Neural progenitor cell (in vitro differentiated cells): Measurements from ENCODE around the gene ARID3A. TPM values are rescaled to one million over a fixed set of nuclear protein-coding genes. Genes with fewer than 3 reads are reported as not detected.

Source experiments
- DNase-seq: peaks from one replicate; pipeline ENCODE4 v3.0.0-alpha.2; 2016; ENCODE audit warnings: low spot score
- H2AFZ ChIP-seq: fragments of 200-600 bp; sonication (generic); replicated peaks from 2 replicates; pipeline ENCODE4 v1.6.1; 2016; ENCODE audit warnings: antibody characterized with exemption
- H3F3A ChIP-seq: fragments of 200-600 bp; sonication (generic); 2 replicates; pipeline ENCODE4 v1.6.1; 2016; ENCODE audit warnings: antibody characterized with exemption, low read depth
- H3K27ac ChIP-seq: fragments of 200-600 bp; sonication (generic); 2 replicates; pipeline ENCODE4 v1.5.1; 2016; ENCODE audit warnings: mild to moderate bottlenecking
- H3K27me3 ChIP-seq: fragments of 200-600 bp; sonication (generic); 2 replicates; pipeline ENCODE4 v1.6.1; 2016; ENCODE audit warnings: mild to moderate bottlenecking, moderate library complexity
- H3K36me3 ChIP-seq: fragments of 200-600 bp; sonication (generic); 2 replicates; pipeline ENCODE4 v1.5.1; 2016
- H3K4me1 ChIP-seq: fragments of 200-600 bp; sonication (generic); 2 replicates; pipeline ENCODE4 v1.6.1; 2016; ENCODE audit warnings: mixed run types
- H3K4me2 ChIP-seq: fragments of 200-600 bp; sonication (generic); 2 replicates; pipeline ENCODE4 v1.6.1; 2016
- H3K4me3 ChIP-seq: fragments of 200-600 bp; sonication (generic); 2 replicates; pipeline ENCODE4 v1.5.1; 2016
- H3K79me2 ChIP-seq: fragments of 200-600 bp; sonication (generic); 2 replicates; pipeline ENCODE4 v1.6.1; 2016; ENCODE audit warnings: low read depth
- H3K9ac ChIP-seq: fragments of 200-600 bp; sonication (generic); 2 replicates; pipeline ENCODE4 v1.6.1; 2016
- H3K9me3 ChIP-seq: fragments of 200-600 bp; sonication (generic); 2 replicates; pipeline ENCODE4 v1.5.1; 2016; ENCODE audit warnings: low read depth
- H4K20me1 ChIP-seq: fragments of 200-600 bp; sonication (generic); 2 replicates; pipeline ENCODE4 v1.6.1; 2016; ENCODE audit warnings: low read depth
- H3K27ac Mint-ChIP-seq: 3 replicates; pipeline ENCODE4 v1.8.0; 2021; ENCODE audit warnings: mixed read lengths
- H3K27me3 Mint-ChIP-seq: 2 replicates; pipeline ENCODE4 v1.8.0; 2022; ENCODE audit warnings: low read depth, mild to moderate bottlenecking, inconsistent platforms, moderate library complexity, mixed read lengths; ENCODE audit not compliant: insufficient read depth
- H3K36me3 Mint-ChIP-seq: 3 replicates; pipeline ENCODE4 v1.8.0; 2021; ENCODE audit warnings: mixed read lengths
- H3K4me1 Mint-ChIP-seq: 3 replicates; pipeline ENCODE4 v1.8.0; 2021; ENCODE audit warnings: mixed read lengths
- H3K4me3 Mint-ChIP-seq: 3 replicates; pipeline ENCODE4 v1.8.0; 2021; ENCODE audit warnings: mild to moderate bottlenecking, moderate library complexity, mixed read lengths
- H3K9me3 Mint-ChIP-seq: 3 replicates; pipeline ENCODE4 v1.8.0; 2020; ENCODE audit warnings: mixed read lengths
- CTCF ChIP-seq: fragments of 200-600 bp; sonication (generic); IDR thresholded peaks from 2 replicates; pipeline ENCODE4 v1.5.1; 2017; ENCODE audit warnings: antibody characterized with exemption, mild to moderate bottlenecking
- EZH2 ChIP-seq: fragments of 200-600 bp; sonication (generic); IDR thresholded peaks from 2 replicates; pipeline ENCODE4 v1.6.1; 2017; ENCODE audit warnings: antibody characterized with exemption, mild to moderate bottlenecking, moderate library complexity
- EZH2phosphoT487 ChIP-seq: fragments of 200-600 bp; sonication (generic); IDR thresholded peaks from 2 replicates; pipeline ENCODE4 v1.6.1; 2017; ENCODE audit warnings: antibody characterized with exemption
- total RNA-seq: library from RNA; depleted of rRNA; stranded (reverse); fragments of >200 nt; gene quantifications from 2 replicates; pipeline ENCODE4 v1.2.3, GENCODE V29; 2015; ENCODE audit warnings: low replicate concordance

Gene ARID3A
- total RNA-seq, 1 donor from 2014 or later, result 25.5 TPM

- peaks cover 94% of the 10 kb centered on the region for H4K20me1 ChIP-seq
- Mint-ChIP-seq H3K36me3 (peaks cover 22% of the 10 kb centered on the region), H3K9me3 (no peaks in the 10 kb centered on the region), H3K27me3 (peaks cover 10% of the 10 kb centered on the region), H3K4me3 (peak overlapping the region; percentile 14), H3K4me1 (peaks cover 20% of the 10 kb centered on the region), H3K27ac (no peak overlapping the region)
- H3K4me3 ChIP-seq, result no peak overlapping the region
- H2AFZ ChIP-seq, result no peak overlapping the region
- TF ChIP-seq EZH2phosphoT487 (no peak), EZH2 (no peak), CTCF (no peak)
- H3K27ac ChIP-seq, result no peak overlapping the region
- H3K36me3 ChIP-seq, result no peaks in the 10 kb centered on the region
- no peak for DNase-seq
- H3K79me2 ChIP-seq, result peaks cover 97% of the 10 kb centered on the region
- H3K27me3 ChIP-seq, result no peaks in the 10 kb centered on the region
- no peak overlapping the region for H3K4me2 ChIP-seq
- peaks cover 10% of the 10 kb centered on the region for H3K4me1 ChIP-seq
- H3F3A ChIP-seq, result no peaks in the 10 kb centered on the region
- H3K9ac ChIP-seq, result no peak overlapping the region
- H3K9me3 ChIP-seq, result no peaks in the 10 kb centered on the region
Measured at GRCh38 chr19:937259-937694, 11.4 kb downstream of the ARID3A start.

DNA sequence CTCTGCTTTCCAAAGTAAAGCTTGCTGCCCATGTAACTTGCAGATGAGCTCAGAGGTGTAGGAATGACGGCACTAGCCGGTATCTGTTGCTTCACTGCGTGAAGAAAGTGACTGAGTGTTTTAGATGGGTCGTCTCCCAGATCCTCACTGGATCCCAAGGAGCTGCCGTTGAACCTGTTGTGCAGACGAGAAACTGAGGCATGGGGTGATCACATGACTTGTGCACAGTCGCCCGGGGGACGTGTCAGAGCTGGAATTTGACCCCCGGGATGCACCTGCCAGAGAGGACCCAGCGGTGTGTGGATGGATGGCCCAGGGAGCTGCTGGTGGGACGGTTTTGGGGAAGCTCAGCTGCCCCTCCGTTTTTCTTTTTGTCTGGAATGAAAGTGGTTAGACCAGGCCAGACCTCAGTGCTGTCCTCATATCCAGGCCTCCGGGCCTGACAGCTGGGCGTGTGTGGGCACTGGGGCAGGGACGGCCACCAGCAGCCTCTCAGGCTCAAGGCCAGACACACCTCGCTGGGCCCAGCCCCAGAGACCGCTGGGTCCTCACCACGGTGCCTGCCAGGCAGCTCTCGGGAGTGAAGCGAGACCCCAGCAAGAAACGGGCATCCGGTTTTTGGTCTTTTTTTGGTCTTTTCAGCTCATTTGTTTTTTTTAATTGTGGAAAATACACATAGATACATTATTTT lies 12.5 kb downstream of the ARID3A start:
- H3K36me3 Mint-ChIP-seq, result peaks cover 26% of the 10 kb centered on the region
- Histone ChIP-seq H3K9me3 (no peaks in the 10 kb centered on the region), H3K4me2 (no peak overlapping the region), H4K20me1 (peaks cover 94% of the 10 kb centered on the region), H3K4me3 (no peak overlapping the region), H3K4me1 (peaks cover 1% of the 10 kb centered on the region), H2AFZ (no peak overlapping the region), H3K27me3 (no peaks in the 10 kb centered on the region), H3K79me2 (peaks cover 97% of the 10 kb centered on the region), H3F3A (no peaks in the 10 kb centered on the region), H3K9ac (no peak overlapping the region), H3K27ac (no peak overlapping the region), H3K36me3 (no peaks in the 10 kb centered on the region)
- H3K9me3 Mint-ChIP-seq, result no peaks in the 10 kb centered on the region
- peak overlapping the region; percentile 17 for H3K4me3 Mint-ChIP-seq
- TF ChIP-seq CTCF (no peak), EZH2 (no peak), EZH2phosphoT487 (no peak)
- H3K27me3 Mint-ChIP-seq, result peaks cover 10% of the 10 kb centered on the region
- H3K4me1 Mint-ChIP-seq, result peaks cover 18% of the 10 kb centered on the region
- no peak overlapping the region for H3K27ac Mint-ChIP-seq
- no peak for DNase-seq

DNA sequence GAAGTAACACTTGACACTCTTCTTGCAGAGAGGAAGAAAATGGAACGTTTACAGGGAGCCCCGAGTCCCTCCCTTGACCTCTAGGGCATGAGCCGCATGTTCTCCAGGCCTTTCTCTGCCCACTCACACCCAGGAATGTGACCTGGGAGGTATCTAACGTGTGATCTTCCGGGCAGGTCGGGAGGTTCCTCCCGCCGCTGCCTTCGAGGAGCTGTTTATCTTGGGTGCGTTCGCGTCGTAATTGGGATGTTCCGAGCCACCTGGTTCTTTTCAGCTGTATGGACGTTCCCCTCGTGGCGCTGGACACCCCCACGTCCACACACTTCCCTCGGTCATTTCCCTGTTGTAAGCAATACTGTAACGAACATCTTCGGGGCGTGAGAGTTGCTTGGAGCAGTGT lies 13.6 kb downstream of the ARID3A start:
- no peaks in the 10 kb centered on the region for H3F3A ChIP-seq
- H3K4me1 ChIP-seq, result no peaks in the 10 kb centered on the region
- H3K79me2 ChIP-seq, result peaks cover 97% of the 10 kb centered on the region
- H3K27ac ChIP-seq, result no peak overlapping the region
- no peak for TF ChIP-seq EZH2phosphoT487
- no peak for TF ChIP-seq EZH2
- no peak for TF ChIP-seq CTCF
- H3K36me3 ChIP-seq, result no peaks in the 10 kb centered on the region
- H3K4me1 Mint-ChIP-seq, result peaks cover 15% of the 10 kb centered on the region
- no peak overlapping the region for H3K4me2 ChIP-seq
- no peak overlapping the region for H3K27ac Mint-ChIP-seq
- H3K4me3 Mint-ChIP-seq, result no peak overlapping the region
- H4K20me1 ChIP-seq, result peaks cover 94% of the 10 kb centered on the region
- peaks cover 10% of the 10 kb centered on the region for H3K27me3 Mint-ChIP-seq
- no peaks in the 10 kb centered on the region for H3K9me3 ChIP-seq
- H2AFZ ChIP-seq, result no peak overlapping the region
- H3K27me3 ChIP-seq, result no peaks in the 10 kb centered on the region
- H3K4me3 ChIP-seq, result no peak overlapping the region
- H3K9me3 Mint-ChIP-seq, result no peaks in the 10 kb centered on the region
- H3K36me3 Mint-ChIP-seq, result peaks cover 28% of the 10 kb centered on the region
- DNase-seq, result no peak
- no peak overlapping the region for H3K9ac ChIP-seq
